IPS DF 19.7 (cell line): Measurements from ENCODE around the gene ZNF614.
"Not testable (repeated sequence)": the region's sequence is repeated elsewhere in the genome, so short reads cannot be mapped to it uniquely, and the experiment has no call there.

Experiments
- DNase-seq: peaks from one replicate; pipeline ENCODE4 v3.0.0-alpha.2; 2013; ENCODE audit warnings: low read depth, low spot score

Gene ZNF614

DNA sequence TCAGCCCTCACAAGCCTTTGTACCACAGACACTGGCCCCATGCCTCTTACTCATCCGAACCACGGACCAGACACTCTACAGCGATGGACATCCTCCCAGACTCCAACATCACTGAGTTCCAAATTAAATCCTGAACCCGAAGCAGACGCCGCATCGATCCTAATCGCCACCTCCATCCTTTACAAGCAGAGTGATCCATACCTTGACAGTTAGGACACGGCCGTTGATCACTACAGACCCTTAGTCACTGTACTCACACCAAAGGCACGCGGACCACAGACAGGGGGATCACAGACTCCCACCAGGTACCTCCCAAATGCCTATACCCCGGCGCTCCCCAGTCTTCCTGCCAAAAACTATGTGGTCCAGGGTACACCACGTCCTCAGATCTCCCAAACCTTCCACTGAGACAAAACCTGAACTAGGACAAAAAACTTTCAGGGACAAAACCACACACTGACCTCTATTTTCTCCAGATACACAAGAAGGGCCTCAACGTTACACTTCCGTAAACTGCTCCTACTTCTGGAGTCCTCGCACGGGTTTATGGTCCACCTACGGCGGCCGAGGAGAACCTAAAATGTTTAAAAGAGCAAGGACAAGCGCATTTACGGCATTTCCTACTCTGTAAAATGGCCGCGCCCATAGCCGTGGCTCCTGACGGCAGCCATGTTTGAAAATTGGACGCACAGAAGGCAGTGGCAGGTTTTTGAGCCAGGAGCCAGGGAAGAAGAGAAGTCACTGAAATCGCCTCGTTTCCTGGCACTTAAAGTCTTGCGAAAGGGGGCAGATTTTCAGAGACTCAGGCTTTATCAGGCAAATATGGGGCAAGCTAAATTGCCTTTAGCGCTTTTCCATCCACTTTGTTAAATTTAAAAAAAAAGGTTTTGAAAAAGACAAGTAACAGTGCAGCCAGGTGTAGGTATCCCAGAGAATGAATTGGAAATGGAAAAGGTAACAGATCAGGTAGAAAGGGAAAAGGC, 41.6 kb downstream of the ZNF614 start, which contains the start of gene ZNF350:
Gene ZNF350, minus strand, starts transcription at position 532 of the 983 bp plus-strand sequence. CDS start 12,480 bp downstream, outside the sequence.
- peak; percentile 80 for DNase-seq

DNA sequence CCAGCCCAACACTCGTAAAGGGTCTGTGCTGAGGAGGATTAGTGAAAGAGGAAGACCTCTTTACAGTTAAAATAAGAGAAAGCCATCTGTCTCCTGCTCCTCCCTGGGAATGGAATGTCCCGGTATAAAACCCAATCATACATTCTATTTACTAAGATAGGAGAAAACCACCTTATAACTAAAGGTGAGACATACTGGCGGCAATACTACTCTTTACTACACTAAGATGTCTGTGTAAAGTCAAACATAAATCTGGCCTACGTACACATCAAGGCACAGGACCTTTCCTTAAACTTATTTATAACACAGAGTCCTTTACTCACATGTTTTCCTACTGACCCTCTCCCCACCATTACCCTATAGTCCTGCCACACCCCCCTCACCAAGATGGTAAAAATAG, 44.8 kb downstream of the ZNF614 start:
- DNase-seq: no peak

DNA sequence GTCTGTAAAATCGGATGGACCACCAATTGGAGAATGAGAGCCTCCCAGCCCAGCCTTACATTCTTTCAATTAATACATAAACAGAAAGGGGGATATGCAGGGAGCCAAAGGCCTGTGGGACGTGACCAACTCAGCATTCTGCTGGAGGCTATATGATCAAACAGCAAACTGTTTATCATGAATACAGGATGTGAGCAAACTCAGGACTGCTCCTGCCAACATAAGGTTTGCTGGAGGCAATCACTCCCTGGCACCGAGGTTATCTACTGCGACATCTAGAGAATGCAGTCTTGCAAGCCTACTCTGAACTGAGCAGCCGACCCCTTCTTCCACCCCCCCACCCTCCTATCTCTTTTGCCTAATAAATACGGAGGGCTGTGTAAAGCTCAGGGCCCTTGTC, 47.3 kb downstream of the ZNF614 start:
- not testable (repeated sequence) for DNase-seq

DNA sequence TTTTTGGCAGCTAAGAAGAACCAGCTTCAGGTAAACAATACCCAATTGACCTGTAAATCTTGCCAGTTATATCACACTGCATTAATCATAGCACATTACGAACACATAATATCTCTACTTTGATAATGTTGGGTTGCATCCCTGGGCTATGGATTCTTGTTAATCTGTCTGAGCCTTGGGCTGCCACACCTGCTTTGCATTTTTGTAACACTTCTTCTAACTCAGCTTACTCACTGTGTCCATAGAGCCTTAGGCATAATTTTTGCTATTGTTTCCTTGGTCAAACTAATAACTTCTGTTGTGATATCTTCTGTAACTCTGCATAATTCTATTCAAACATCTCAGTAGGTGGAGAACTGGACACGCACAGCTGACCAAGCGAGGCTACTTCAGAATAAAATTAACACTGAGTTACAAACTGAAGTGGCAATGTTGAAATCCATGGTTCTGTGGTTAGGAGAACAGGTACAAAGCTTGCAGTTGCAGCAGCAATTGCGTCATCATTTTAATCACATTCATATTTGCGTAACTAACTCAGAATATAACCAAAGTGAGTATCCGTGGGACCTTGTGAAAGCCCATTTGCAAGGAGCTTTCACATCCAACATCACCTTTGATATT, 48.0 kb downstream of the ZNF614 start:
- no peak for DNase-seq

DNA sequence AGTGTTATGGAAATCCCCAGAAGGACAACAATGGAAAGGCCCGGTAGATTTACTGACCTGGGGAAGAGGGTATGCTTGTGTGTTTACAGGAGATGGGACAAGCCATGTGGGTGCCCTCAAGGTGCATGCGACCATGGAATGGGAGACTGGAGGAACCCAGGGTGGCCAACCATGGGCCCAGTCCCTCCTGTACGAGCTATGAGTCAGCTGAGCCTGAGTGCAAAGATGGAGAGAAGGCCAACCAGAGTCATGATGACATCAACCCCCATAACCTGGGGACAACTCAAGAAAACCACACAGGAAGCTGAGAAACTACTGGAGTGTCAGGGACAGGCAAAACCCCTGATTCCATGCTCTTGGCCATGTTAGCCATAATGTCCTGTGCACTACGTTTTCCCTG, 49.3 kb downstream of the ZNF614 start:
- no peak for DNase-seq

DNA sequence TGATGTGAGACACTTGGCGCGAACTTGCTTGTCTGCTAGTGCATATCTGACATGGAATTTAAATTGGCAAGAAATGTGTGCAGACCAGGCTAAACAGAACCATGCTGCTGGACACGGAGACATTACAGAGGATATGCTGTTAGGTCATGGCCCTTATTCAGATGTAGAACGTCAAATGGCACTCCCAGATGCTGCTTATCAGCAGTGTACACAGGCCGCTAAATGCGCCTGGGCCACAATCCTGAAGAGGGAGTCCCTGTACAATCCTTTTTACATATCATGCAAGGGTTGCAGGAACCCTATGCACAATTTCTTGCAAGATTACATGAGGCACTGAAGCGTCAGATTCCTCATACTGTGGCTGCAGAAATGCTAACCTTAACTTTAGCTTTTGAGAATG, 50.8 kb downstream of the ZNF614 start:
- no peak for DNase-seq

DNA sequence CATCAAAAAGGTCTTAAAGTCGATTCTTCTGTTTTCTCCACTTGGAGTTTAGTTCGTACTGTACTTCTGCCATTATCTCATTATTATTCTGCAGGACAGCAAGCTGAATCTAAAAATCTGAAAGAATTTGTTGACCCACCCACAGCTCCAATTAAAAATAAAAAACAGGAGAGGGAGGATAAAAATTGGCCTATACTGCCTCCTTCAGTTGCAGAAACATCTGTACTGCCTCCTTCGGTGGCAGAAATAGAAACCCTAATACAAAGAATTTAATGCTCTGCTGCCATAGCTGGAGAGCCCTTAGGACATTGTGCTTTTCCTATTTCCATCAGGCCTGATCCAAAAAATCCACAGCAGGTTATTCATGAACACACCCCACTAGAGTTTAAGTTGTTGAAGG, 51.3 kb downstream of the ZNF614 start:
- DNase-seq: no peak

DNA sequence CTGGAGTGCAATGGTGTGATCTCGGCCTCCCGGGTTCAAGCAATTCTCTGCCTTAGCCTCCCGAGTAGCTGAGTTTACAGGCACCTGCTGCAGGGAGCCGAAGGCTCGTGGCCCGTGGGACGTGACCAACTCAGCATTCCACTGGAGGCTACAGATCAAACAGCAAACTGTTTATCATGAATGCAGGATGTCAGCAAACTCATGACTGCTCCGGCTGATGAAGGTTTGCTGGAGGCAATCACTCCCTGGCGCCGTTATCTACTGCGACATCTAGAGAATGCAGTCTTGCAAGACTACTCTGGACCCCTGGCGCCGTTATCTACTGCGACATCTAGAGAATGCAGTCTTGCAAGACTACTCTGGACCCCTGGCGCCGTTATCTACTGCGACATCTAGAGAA, 52.4 kb downstream of the ZNF614 start:
- DNase-seq: not testable (repeated sequence)

DNA sequence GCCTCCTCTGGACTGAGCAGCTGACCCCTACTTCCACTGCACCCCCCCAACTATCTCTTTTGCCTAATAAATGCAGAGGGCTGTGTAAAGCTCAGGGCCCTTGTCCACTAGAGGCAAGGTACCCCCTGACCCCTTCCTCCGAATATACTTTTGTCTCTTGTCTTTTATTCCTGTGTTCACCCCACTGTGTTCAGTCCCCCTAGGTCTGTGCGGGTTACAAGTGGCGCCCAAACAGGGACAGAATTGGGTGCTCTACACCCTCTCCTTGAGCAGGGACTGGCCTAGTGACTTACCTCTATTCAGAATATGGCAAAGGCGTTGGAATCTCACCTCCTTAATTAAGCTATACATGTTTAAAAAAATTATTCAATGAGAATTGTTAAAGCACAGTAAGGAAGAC, 56.6 kb downstream of the ZNF614 start:
- no peak for DNase-seq

DNA sequence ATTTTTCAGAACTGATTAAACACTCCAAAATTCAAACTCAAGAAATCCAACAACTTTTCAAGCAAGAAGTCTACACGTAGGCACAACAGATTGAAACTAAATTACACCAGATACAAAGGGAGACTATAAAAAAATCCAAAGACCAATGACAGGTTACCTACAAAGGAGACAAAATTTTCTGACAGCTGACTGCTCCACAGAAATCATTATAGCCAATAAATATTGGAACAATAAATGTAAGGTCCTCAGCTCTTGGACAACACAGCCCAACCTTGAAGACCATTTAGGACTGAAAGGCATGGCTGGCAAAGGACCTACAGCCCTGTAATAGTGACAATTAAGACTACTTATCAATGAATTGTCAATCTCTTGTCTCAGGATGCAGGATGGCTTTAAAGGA, 57.5 kb downstream of the ZNF614 start:
- DNase-seq: no peak

DNA sequence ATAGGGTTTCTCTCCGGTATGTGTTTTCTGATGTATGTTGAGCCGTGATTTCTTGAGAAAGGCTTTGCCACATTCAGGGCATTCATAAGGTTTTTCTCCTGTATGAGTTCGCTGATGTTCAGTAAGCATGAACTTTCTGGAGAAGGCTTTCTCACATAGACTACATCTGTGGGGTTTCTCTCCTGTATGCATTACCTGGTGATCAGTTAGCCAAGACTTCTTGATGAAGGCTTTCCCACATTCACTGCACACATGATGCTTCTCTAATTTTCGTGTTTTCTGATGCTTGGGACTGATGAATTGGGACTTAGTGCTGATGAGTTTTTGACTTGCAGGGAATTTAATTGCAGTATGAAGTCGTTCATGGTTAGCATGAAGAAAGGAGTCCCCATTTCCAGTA, 62.6 kb downstream of the ZNF614 start:
- DNase-seq: no peak
